Effector memory CD4-positive, alpha-beta T cell (primary cell): ENCODE measurements around the gene BABAM2.

Source experiments
- DNase-seq, 3 donors: peaks; one replicate each; pipeline ENCODE4 v3.0.0-alpha.2; 2020
- H3K27ac ChIP-seq: 2 replicates; pipeline ENCODE4 v1.7.0; 2013; ENCODE audit warnings: mild to moderate bottlenecking, low read length, moderate library complexity; ENCODE audit not compliant: insufficient read depth, poor library complexity, severe bottlenecking
- H3K27me3 ChIP-seq: replicated peaks from 2 replicates; pipeline ENCODE4 v1.7.0; 2013; ENCODE audit warnings: mild to moderate bottlenecking, low read length; ENCODE audit not compliant: insufficient read depth, control insufficient read depth, poor library complexity, severe bottlenecking
- H3K36me3 ChIP-seq: 2 replicates; pipeline ENCODE4 v1.7.0; 2013; ENCODE audit warnings: mild to moderate bottlenecking, low read length, moderate library complexity; ENCODE audit not compliant: control insufficient read depth, insufficient read depth
- H3K4me1 ChIP-seq: 2 replicates; pipeline ENCODE4 v1.7.0; 2013; ENCODE audit warnings: low read length, mild to moderate bottlenecking; ENCODE audit not compliant: control insufficient read depth, insufficient read depth, poor library complexity, severe bottlenecking
- H3K4me3 ChIP-seq: 2 replicates; pipeline ENCODE4 v1.7.0; 2013; ENCODE audit warnings: low read length, low read depth, mild to moderate bottlenecking; ENCODE audit not compliant: insufficient read depth, poor library complexity, severe bottlenecking
- H3K9me3 ChIP-seq: 2 replicates; pipeline ENCODE4 v1.7.0; 2013; ENCODE audit warnings: mild to moderate bottlenecking, low read length, moderate library complexity; ENCODE audit not compliant: control insufficient read depth

BABAM2 gene

DNA sequence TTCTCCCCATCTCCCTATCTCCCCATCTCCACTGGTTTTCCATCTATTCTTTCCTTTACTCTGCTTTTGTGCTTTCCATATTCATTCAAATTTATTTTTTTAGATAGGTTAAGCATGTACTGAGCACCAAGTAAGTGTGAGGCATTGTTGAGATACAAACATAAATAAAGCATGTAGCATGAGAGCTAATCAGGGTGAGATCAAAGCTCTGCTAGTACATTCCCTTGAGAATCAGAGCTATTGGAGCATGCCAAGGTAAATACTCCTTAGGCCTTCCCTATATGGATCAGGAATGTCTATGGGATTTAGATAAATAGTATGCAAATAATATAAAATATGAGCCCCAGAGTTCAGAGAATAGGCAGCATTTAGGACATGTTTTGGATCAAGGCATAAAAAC lies 25.3 kb downstream of the BABAM2 start:
- peaks cover 2% of the 10 kb centered on the region for H3K4me1 ChIP-seq
- no peak overlapping the region for H3K27ac ChIP-seq
- no peaks in the 10 kb centered on the region for H3K36me3 ChIP-seq

DNA sequence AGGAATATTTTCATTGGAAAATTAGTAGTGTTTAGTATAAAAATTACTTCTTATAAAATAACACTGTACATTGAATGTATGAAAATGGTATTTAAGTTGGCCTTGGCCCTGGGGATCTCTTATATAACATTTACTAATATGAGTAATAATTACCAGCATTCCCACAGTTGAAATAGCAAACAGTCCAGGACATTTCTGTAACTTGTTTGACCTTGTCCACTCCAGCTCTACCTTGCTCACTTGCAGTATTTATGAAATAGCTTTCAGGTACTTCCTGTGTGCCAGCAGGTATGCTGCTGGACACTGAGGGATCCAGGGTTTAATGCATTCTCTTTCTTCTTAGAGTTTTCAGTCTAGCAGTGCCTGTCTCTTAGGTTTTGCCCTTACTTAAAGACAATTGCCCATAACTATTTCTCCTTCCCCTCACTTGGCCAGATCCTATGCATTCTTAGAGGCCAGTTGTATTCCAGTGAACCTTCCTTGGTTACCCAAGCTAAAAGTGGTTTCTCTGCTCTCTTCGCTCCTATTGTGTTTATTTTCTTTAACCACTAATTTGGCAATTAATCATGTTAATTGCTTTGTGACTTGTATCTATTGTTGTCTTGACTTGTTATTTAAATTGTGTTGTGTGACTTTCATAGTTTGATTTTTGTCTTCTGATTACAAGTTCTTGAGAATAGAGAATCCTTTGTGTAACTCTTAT lies 25.9 kb downstream of the BABAM2 start:
- H3K27ac ChIP-seq, result no peak overlapping the region
- H3K4me1 ChIP-seq, result peaks cover 5% of the 10 kb centered on the region
- DNase-seq, result no peak
- H3K9me3 ChIP-seq, result no peaks in the 10 kb centered on the region
- no peaks in the 10 kb centered on the region for H3K36me3 ChIP-seq
- no peak overlapping the region for H3K4me3 ChIP-seq
- H3K27me3 ChIP-seq, result no peaks in the 10 kb centered on the region

More for the DNA sequence above, 25.3 kb downstream of the BABAM2 start:
- Histone ChIP-seq H3K9me3 (no peaks in the 10 kb centered on the region), H3K4me3 (no peak overlapping the region), H3K27me3 (no peaks in the 10 kb centered on the region)
- DNase-seq, result no peak

DNA sequence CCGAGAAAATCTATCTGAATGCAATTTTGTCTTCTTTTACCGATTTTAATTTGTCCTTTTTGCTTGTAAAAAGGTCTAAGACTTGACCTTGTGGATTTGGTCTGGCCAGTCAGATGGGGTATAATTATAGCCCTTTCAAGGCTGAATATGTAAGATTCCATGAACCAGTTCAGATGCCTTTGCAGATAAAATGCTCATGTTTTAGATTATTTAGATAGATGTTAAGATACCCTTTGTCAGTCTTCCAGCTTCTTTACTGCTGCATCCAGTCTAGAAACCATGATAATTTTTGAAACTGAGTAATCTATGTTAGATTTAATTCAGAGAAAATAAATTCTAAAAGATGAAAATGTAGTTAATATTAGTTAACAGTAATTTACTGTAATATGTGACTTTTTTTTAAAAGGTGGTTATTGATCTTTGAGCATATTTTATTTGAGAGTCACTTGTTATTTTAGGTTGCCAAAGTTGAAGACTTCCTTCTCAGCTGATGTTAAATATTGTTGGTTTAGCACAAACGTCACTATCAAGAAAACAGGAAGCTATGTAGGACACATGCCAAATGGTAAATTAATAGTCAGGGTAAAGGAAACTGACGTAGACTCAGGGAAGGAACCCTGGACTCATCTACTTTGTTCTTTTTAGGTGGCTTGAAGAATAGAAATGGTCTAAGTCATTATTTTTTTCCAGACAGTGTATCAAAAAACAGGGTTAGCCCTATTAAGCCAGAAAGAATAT lies 29.8 kb downstream of the BABAM2 start:
- Histone ChIP-seq H3K27me3 (no peaks in the 10 kb centered on the region), H3K4me3 (no peak overlapping the region), H3K36me3 (no peaks in the 10 kb centered on the region), H3K9me3 (no peaks in the 10 kb centered on the region), H3K27ac (no peak overlapping the region), H3K4me1 (peaks cover 5% of the 10 kb centered on the region)
- DNase-seq, result no peak

DNA sequence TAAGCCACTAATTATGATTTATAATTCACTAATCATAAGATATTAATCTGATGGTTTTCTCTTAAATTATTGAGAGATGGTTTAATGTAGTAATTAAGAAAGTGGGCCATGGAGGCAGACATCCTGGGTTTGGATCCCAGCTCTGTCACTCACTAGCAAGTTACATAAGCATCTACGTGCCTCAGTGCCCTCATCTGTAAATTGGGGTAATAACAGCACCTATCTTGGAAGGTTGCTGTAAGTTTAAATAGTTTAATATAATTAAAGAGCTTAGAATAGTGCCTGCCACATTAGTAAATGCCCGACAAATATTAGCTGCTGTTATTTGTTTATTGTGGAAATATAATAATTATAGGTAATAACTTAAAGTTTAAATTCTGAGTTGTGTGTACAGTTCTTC lies 30.9 kb downstream of the BABAM2 start:
- no peak overlapping the region for H3K4me3 ChIP-seq
- peaks cover 5% of the 10 kb centered on the region for H3K4me1 ChIP-seq
- no peak for DNase-seq
- H3K36me3 ChIP-seq, result no peaks in the 10 kb centered on the region
- no peaks in the 10 kb centered on the region for H3K9me3 ChIP-seq
- no peak overlapping the region for H3K27ac ChIP-seq
- no peaks in the 10 kb centered on the region for H3K27me3 ChIP-seq

DNA sequence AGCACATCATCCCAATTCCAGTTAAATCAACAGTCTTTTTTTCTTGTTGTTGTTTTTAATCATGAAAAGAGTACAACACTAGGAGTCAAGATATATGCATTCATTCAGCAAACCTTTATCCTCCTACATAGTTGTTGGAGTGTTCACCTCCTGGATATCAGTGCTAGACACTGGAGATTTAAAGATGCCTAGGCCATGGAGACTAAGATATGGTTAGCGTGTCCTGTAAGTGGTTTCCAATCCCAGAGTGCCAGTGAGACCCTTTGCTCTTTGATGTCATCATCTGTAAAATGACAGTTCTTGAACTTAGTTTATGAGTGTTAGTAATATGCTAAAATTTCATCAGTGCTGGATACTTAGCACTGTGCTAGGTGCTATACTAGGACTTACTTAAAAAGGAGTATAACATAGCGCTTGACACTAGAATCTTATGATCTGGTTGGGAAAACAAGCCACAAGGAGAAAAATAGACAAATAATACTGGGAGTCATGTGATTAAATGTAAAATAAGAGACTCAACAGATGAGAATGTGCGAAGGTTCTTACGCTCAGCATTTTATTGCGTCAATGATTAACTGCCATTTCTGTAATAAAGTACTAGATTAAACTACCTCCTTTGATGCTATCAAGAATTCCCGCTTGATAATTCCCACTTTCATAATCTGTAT lies 31.5 kb downstream of the BABAM2 start:
- Histone ChIP-seq H3K4me3 (no peak overlapping the region), H3K27ac (no peak overlapping the region)
- no peak for DNase-seq

DNA sequence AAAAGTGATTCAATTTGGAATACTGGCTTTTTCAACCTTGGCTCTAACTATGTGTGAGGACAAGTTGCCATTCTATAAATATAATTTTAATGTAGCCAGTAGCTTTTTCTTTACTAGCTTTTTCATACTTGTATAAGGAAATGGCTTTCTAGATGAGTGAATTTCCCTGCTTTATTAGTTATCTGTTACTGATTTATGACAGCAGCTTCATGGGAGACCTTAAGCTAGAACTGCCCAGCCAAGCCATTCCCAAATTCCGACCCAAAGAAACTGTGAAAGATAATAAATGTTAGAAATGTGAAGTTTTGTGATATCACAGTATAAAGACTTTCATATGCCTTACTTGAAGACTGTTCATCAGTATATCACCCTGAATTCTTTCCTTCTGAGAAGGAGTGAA lies 32.3 kb downstream of the BABAM2 start:
- Histone ChIP-seq H3K9me3 (no peaks in the 10 kb centered on the region), H3K4me3 (no peak overlapping the region), H3K36me3 (no peaks in the 10 kb centered on the region), H3K27me3 (no peaks in the 10 kb centered on the region), H3K4me1 (peaks cover 5% of the 10 kb centered on the region), H3K27ac (no peak overlapping the region)
- no peak for DNase-seq

More for the DNA sequence above, 31.5 kb downstream of the BABAM2 start:
- H3K4me1 ChIP-seq, result peaks cover 5% of the 10 kb centered on the region
- H3K9me3 ChIP-seq, result no peaks in the 10 kb centered on the region
- no peaks in the 10 kb centered on the region for H3K27me3 ChIP-seq
- no peaks in the 10 kb centered on the region for H3K36me3 ChIP-seq

DNA sequence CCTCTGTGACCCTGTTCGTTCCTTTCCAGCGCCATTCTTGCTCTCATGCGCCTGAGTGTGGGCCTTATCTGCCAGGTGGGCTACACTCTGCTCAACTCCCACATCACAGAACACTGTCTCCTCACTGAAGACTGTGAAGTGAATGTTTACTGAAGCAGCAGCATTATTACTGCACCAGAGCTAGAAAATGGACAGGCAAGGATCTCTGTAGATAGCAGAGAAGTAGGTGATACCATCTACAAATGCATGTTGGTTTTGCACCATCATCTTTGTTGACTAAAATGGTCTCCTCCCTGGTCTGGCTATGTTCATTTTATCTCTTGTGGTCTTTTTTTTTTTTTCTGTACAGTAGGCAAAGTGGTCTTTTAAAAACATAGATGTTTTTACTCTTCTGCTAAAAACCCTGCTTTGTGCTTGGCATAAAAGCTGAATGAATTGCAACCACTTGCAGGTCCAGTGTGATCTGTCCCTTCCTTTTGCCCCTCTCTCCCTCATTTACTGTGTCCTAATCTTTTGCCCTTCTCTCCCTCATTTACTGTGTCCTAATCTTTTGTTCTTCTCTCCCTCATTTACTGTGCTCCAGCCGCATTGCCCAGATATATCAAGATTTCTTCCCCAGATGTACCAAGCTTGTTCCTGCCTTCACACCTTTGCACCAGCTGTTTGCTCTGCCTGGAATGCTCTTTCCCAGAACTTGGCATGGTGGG lies 35.4 kb downstream of the BABAM2 start:
- DNase-seq, result no peak
- Histone ChIP-seq H3K4me1 (peaks cover 2% of the 10 kb centered on the region), H3K27ac (no peak overlapping the region), H3K9me3 (no peaks in the 10 kb centered on the region), H3K36me3 (peaks cover 5% of the 10 kb centered on the region), H3K4me3 (no peak overlapping the region), H3K27me3 (no peaks in the 10 kb centered on the region)

DNA sequence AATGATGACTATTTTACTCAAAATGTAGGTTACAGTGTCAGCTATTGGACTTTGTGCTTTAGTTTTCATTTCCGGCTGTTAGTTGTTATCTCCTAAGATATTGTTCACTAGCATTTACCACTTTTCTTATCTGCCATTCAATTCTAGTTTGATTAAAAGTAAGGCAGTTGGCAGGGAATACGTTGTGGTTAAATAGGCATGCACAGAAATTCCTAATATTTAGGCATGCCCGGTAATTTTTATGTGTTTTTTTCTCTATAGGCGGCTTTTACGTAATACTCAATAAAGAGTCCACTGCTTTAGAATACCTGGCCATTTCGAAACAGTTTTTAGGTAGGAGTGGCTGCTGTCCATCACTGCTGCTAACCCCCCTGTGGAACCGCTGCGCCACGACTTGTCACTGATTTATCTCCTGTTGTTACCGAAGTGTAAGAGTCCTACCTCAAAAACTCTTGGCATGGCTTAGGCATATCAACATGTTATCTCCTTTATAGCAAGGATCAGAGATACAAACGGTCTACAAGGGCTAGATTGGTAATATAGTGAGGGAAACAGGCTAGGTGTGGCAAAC lies 39.5 kb downstream of the BABAM2 start:
- Histone ChIP-seq H3K27me3 (no peaks in the 10 kb centered on the region), H3K4me3 (no peak overlapping the region), H3K9me3 (no peaks in the 10 kb centered on the region), H3K36me3 (peaks cover 5% of the 10 kb centered on the region), H3K4me1 (no peaks in the 10 kb centered on the region), H3K27ac (no peak overlapping the region)
- DNase-seq, result no peak

DNA sequence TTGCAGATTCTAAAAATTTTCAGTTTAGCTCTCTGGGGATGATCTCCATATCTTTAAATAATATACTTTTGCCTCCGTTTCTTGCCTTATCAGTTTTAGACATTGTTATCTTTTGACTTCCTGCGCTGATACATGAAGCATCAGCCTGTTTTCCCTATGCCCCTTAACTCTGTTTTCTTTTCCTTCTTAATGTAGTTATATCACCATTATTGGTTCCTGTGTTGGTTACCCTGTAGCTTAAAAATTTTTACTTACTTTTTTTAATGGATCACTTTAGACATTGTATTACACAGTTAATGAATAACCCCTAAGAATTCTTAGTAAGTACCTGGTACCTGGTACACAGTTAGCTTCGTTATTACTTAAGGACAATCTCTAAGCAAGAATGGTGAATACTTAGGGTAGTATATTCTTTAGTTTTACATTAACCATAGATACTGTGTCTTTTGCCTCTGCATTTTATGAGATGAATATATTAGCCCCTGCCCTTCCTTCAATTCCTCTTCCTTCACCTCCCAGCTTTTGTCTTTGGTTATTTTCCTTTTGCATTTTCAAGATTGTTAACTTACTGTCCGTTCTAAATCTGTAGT lies 40.9 kb downstream of the BABAM2 start:
- H3K9me3 ChIP-seq, result no peaks in the 10 kb centered on the region
- H3K36me3 ChIP-seq, result peaks cover 5% of the 10 kb centered on the region
- no peak overlapping the region for H3K27ac ChIP-seq
- no peaks in the 10 kb centered on the region for H3K27me3 ChIP-seq
- H3K4me3 ChIP-seq, result no peak overlapping the region
- no peaks in the 10 kb centered on the region for H3K4me1 ChIP-seq
- no peak for DNase-seq
